Thoracic aorta (tissue), 2 donors: ENCODE measurements around the gene COPG1. TPM values are rescaled to one million over a fixed set of nuclear protein-coding genes. Genes with fewer than 3 reads are reported as not detected.

Source experiments
- ATAC-seq: fragments of 150-250 bp; one replicate; pipeline ENCODE4 v1.8.0; 2017; ENCODE audit warnings: low read depth; ENCODE audit not compliant: insufficient number of reproducible peaks, low FRiP score
- DNase-seq: peaks from one replicate; pipeline ENCODE4 v3.0.0-alpha.2; 2020; ENCODE audit warnings: low spot score
- H3K27ac ChIP-seq, 2 donors: fragments of 200-600 bp; sonication (generic); 1 replicate in 1 of 2; 2 replicates in 1 of 2; pipeline ENCODE4 v1.5.1; 2016; ENCODE audit warnings: mild to moderate bottlenecking in 2 of 2, moderate library complexity in 2 of 2
- H3K27me3 ChIP-seq: fragments of 200-600 bp; sonication (generic); replicated peaks from 2 replicates; pipeline ENCODE4 v1.6.0; 2016; ENCODE audit warnings: mild to moderate bottlenecking; ENCODE audit not compliant: insufficient read depth
- H3K36me3 ChIP-seq: fragments of 200-600 bp; sonication (generic); one replicate; pipeline ENCODE4 v1.5.1; 2016
- H3K4me1 ChIP-seq, 2 donors: fragments of 200-600 bp; sonication (generic); 1 replicate in 1 of 2; 2 replicates in 1 of 2; pipeline versions ENCODE4 v1.5.1 to v1.6.0; 2016; ENCODE audit warnings: low read depth in 2 of 2, mild to moderate bottlenecking in 1 of 2; ENCODE audit not compliant: control insufficient read depth in 1 of 2
- H3K4me3 ChIP-seq: fragments of 200-600 bp; sonication (generic); 2 replicates; pipeline ENCODE4 v1.5.1; 2016; ENCODE audit warnings: mild to moderate bottlenecking
- H3K9me3 ChIP-seq: fragments of 200-600 bp; sonication (generic); 2 replicates; pipeline ENCODE4 v1.5.1; 2016
- CTCF ChIP-seq: fragments of 200-600 bp; sonication (generic); IDR thresholded peaks from one replicate; pipeline ENCODE4 v1.5.1; 2019; ENCODE audit warnings: antibody characterized with exemption
- total RNA-seq, 2 donors: library from RNA; depleted of rRNA; stranded (reverse); fragments of >200 nt; gene quantifications; one replicate each; pipeline versions ENCODE4 v1.1.0 to v1.2.3, GENCODE V29; 2016

The COPG1 gene
- total RNA-seq, 2 donors from 2014 or later = 126 to 141 TPM

GRCh38 chr3:129291236-129291886, 42.0 kb downstream of the COPG1 start:
- no peak for TF ChIP-seq CTCF

GRCh38 chr3:129295286-129295685, 45.9 kb downstream of the COPG1 start:
- no peak for DNase-seq
- ATAC-seq = no peak
- Histone ChIP-seq H3K27ac (no peak overlapping the region), H3K36me3 (peaks cover 36% of the 10 kb centered on the region), H3K9me3 (no peaks in the 10 kb centered on the region), H3K4me3 (no peak overlapping the region), H3K4me1 (no peaks in the 10 kb centered on the region), H3K27me3 (no peaks in the 10 kb centered on the region)
- TF ChIP-seq CTCF = no peak

More at GRCh38 chr3:129291236-129291886, 42.0 kb downstream of the COPG1 start:
- Histone ChIP-seq H3K4me3 (no peak overlapping the region), H3K9me3 (no peaks in the 10 kb centered on the region), H3K27ac (no peak overlapping the region), H3K4me1 (no peaks in the 10 kb centered on the region), H3K27me3 (no peaks in the 10 kb centered on the region), H3K36me3 (peaks cover 21% of the 10 kb centered on the region)
- ATAC-seq (no peak), DNase-seq (no peak)

- Histone ChIP-seq H3K27me3 (no peaks in the 10 kb centered on the region), H3K4me3 (no peak overlapping the region), H3K9me3 (no peaks in the 10 kb centered on the region), H3K27ac (peak overlapping the region; percentile 69 to 88), H3K4me1 (peaks cover 6 to 11% of the 10 kb centered on the region in 2 donors), H3K36me3 (peaks cover 12% of the 10 kb centered on the region)
- ATAC-seq = no peak
- TF ChIP-seq CTCF = no peak
- no peak for DNase-seq
These were observed 54.9 kb downstream of the COPG1 start for GRCh38 chr3:129304146-129304961.

GRCh38 chr3:129304962-129305222, 55.5 kb downstream of the COPG1 start:
- H3K27ac ChIP-seq = peak overlapping the region; percentile 69 to 88
- ATAC-seq = no peak

More at GRCh38 chr3:129304962-129305222, 55.5 kb downstream of the COPG1 start:
- Histone ChIP-seq H3K4me3 (no peak overlapping the region), H3K4me1 (peaks cover 6 to 11% of the 10 kb centered on the region in 2 donors), H3K36me3 (peaks cover 12% of the 10 kb centered on the region), H3K9me3 (no peaks in the 10 kb centered on the region), H3K27me3 (no peaks in the 10 kb centered on the region)
- no peak for DNase-seq
- no peak for TF ChIP-seq CTCF
